Measurements from ENCODE around the gene CPA3. TPM values are rescaled to one million over a fixed set of nuclear protein-coding genes. Genes with fewer than 3 reads are reported as not detected.
A peak's percentile ranks its signal among the peaks of the same experiment; 100 is the strongest.

Gene CPA3
- total RNA-seq, 4 donors from 2014 or later, result 0.19 to 66.8 (median 7.1) TPM

DNA sequence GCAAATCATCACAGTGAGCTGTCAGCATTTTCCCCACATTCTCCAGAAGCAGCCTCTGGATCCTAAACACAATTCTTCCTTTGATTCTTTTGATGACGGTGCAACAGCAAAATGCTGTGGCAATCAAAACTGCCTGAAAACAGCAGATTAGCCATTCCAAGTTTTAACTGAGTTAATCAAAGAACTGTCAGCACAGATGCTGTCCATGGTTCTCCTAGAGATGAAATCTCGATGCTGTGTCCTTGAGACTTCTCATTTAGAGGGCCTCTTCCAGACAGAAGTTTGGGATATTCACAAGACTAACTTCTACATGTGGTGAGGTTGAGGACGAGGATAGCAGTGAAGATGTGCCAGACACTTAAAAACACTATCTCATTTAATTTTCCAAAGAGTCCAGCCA lies 75.9 kb downstream of the CPA3 start:
- H3K27ac ChIP-seq, result no peak overlapping the region
- H3K4me3 ChIP-seq, result no peak overlapping the region
- TF ChIP-seq POLR2A (IDR thresholded peaks at IDR 0.05), result no peak
- TF ChIP-seq, protein P1, sequence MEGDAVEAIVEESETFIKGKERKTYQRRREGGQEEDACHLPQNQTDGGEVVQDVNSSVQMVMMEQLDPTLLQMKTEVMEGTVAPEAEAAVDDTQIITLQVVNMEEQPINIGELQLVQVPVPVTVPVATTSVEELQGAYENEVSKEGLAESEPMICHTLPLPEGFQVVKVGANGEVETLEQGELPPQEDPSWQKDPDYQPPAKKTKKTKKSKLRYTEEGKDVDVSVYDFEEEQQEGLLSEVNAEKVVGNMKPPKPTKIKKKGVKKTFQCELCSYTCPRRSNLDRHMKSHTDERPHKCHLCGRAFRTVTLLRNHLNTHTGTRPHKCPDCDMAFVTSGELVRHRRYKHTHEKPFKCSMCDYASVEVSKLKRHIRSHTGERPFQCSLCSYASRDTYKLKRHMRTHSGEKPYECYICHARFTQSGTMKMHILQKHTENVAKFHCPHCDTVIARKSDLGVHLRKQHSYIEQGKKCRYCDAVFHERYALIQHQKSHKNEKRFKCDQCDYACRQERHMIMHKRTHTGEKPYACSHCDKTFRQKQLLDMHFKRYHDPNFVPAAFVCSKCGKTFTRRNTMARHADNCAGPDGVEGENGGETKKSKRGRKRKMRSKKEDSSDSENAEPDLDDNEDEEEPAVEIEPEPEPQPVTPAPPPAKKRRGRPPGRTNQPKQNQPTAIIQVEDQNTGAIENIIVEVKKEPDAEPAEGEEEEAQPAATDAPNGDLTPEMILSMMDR (IDR thresholded peaks at IDR 0.05), result no peak
- WGBS, 2 donors, result 57 to 69% methylated on average over 3 of the region's 3 CpGs
- peaks cover 0 to 6% (median 0%) of the 10 kb centered on the region in 4 donors for H3K27me3 ChIP-seq
- no peak for DNase-seq
- no peaks in the 10 kb centered on the region for H3K9me3 ChIP-seq
- H3K4me1 ChIP-seq, result no peaks in the 10 kb centered on the region
- no peaks in the 10 kb centered on the region for H3K36me3 ChIP-seq
- intact Hi-C loops (cut with DNase I), result loop anchor here (5.0 kb wide), 1 partner anchor 79 kb away; no protein-coding TSS in a partner anchor

- no peak for DNase-seq
- no peak overlapping the region for H3K27ac ChIP-seq
- H3K9me3 ChIP-seq, result no peaks in the 10 kb centered on the region
- TF ChIP-seq, protein P1 (IDR thresholded peaks at IDR 0.05), result peak; percentile 22 to 74 (median 56)
- TF ChIP-seq POLR2A (IDR thresholded peaks at IDR 0.05), result no peak
- no peaks in the 10 kb centered on the region for H3K36me3 ChIP-seq
- no peak overlapping the region for H3K4me3 ChIP-seq
- H3K4me1 ChIP-seq, result no peaks in the 10 kb centered on the region
- WGBS, 2 donors, result 8 to 23% methylated on average over 2 of the region's 2 CpGs
- H3K27me3 ChIP-seq, result no peaks in the 10 kb centered on the region
- intact Hi-C loops (cut with DNase I), result loop anchor here (5.0 kb wide), 1 partner anchor 81 kb away; no protein-coding TSS in a partner anchor
Observed at GRCh38 chr3:148943506-148944205, 78.6 kb downstream of the CPA3 start.

DNA sequence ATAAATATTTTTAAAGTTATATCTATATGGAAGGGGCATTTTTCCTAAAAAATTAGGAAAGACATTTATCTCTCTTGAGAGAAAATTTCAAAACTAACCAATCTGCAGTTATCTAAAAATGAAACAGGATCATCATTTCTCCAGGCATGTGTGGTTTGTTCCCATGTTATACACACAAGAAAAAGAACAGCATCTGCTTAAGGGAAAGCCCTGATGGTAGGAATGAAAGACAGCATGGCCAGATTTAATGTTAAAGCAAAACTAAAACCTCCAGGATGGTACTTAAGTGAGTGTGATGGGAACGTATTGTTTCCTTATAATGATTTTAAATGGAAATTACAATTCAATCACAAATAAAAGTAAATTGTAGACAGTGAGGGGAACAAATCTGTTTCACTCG lies 80.0 kb downstream of the CPA3 start:
- no peaks in the 10 kb centered on the region for H3K4me1 ChIP-seq
- 74 to 87% methylated on average over 2 of the region's 2 CpGs for WGBS, 2 donors
- no peaks in the 10 kb centered on the region for H3K27me3 ChIP-seq
- TF ChIP-seq, protein P1 (IDR thresholded peaks at IDR 0.05), result no peak
- TF ChIP-seq POLR2A (IDR thresholded peaks at IDR 0.05), result no peak
- H3K9me3 ChIP-seq, result no peaks in the 10 kb centered on the region
- no peaks in the 10 kb centered on the region for H3K36me3 ChIP-seq
- no peak overlapping the region for H3K4me3 ChIP-seq
- no peak overlapping the region for H3K27ac ChIP-seq
- DNase-seq, result no peak
- intact Hi-C loops (cut with DNase I), result no loop called here

Other genes starting within 250 kb of the CPA3 start
- 1 to 10 TPM in 3 of 4 donors, not detected in 1; 1.1 to 4.4 (median 4.4) TPM for gene AGTR1, start 167.4 kb upstream of the CPA3 start, total RNA-seq
- gene CPB1, start 37.5 kb upstream of the CPA3 start, total RNA-seq, result not detected
- gene GYG1, start 126.2 kb downstream of the CPA3 start, total RNA-seq, result 10 to 100 TPM; 16.6 to 55.5 (median 35.8) TPM
- gene HLTF, start 221.2 kb downstream of the CPA3 start, total RNA-seq, result 10 to 100 TPM in 2 of 4 donors, 1 to 10 TPM in 2; 5.2 to 12.4 (median 8.1) TPM

All from esophagus squamous epithelium (tissue), 5 donors.